Islet precursor cell (in vitro differentiated cells): Measurements from ENCODE around the gene POLR2F.

ENCODE experiments used
- DNase-seq: peaks from one replicate; pipeline ENCODE4 v3.0.0-alpha.2; 2018

POLR2F gene

DNA sequence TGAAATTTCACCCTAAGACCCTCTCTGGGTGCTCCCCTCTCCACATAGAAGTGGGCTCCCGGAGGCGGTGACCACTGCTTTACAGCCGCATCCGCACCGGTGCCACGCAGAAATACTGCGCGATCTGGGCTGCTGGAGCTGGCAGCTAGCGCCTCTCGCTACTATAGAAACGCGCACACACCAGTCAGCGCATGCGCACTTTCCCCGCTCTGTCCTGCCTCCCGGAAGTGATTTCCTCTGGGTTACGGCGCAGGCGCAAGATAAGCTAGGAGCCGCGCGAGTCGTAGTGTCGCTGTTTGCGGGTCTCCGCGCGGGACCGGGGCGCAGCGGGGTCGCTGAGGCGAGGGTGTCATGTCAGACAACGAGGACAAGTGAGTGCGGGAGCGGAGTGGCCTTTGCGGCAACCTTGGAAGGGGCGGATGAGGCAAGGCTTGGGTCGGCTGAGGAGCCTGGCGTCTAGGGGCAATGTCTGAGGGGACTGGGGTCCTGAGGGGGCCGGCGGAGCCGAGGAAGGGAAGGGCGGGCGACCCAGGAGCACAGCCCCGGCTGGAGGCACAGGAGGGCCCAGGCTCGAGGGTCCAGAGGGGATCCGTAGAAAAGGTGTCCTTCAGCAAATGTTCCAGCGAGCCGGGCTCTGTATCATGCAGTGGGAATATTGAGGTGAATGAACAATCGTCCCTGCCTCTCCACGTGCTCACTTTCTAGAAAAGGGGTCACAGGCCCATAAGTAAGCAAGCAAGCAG is at the start of gene POLR2F, which contains the start of gene C22orf23:
Gene POLR2F, plus strand, starts transcription at position 263 of the 743 bp plus-strand sequence. Its CDS starts 89 bp downstream, at position 352.
Gene C22orf23, minus strand, starts transcription at position 165 of the 743 bp plus-strand sequence. CDS start 452 bp downstream, outside the sequence.
- DNase-seq = peak; percentile 97

DNA sequence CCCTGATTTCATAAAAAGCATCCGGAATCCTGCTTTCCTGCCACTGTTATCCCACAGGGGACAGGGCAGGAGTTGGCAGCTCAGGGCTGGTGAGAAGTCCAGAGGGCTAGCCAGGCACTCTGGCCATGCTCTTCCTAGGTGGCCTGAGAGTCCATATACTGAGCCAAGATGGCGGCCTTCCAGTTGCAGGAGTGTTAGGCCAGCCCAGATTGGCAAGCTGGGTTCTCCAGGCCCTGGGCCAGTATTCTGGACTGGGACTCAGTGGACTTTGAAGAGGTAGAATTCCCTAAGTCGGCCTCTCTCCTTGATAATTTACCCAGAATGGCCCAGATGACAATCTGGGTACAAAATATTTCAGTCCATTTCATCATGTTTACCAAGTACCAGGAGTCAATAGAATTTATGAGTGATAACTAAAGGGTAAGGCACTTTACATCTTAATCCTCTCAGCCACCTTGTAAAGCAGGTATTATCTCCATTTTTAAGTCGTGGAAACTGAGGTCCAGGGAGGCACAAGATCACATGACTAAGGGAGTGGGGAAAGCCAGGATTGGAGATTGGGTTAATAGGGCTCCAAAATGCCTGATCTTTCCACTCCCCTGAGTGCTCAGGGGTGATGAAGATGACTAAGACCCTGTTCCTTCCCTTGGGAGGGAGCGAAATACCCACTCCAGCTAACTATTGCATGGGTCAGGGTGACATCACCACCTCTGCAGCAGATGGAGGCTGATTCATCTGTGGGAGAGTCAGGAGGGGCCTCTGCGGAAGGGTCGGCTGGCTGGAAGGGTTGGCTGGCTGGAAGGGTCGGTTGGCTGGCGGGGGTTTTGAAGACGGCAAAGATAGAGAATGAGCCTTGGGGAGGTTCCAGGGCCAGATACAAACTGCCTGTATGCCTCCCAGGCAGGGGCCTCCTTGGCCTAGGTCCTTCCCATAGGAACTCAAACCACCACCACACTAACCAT is 48.6 kb upstream of the POLR2F start:
- DNase-seq = peak; percentile 99

DNA sequence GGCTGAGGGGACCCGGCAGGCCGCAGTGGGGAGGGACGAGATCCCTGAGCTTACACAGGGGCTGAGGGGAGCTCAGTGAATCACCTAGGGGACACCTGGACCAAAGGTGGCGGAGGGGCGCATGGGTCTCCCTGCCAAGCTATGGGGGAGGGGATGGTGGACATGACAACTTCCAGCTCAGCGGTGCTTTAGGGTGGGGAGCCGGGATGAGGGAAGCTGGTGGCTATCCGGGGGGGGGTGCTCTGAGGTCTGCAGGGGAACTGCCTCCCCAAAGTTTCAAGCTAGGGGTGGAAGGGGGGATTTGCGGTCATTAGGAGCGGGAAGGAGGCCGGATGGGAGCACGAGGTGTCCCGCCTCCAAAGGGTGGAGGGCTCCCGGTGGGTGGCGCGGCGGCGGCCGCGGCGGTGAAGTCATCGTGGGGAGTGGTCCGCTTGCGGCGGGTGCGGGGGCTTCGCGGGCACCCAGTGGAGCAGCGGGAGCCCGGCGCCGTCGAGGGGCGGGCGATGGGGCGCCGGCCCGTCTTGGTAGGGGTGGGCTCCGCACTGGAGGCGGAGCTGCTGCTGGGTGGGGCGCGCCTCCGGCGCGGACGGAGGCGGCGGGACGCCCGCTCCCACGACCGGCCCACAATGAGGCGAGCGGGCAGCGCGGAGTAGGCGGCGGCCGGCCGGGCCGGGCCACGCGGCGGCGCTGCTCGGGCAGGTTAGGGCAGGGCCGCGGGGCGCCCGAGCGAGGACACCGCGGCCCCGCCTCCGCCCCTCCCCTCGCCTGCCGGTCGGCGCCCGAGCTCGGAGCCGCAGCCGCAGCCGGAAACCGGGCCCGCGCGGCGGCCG is 47.8 kb upstream of the POLR2F start, which contains the start of gene MICALL1:
Gene MICALL1, plus strand, starts transcription at position 764 of the 830 bp plus-strand sequence. CDS start 126 bp downstream, outside the sequence.
- peak; percentile 92 for DNase-seq

DNA sequence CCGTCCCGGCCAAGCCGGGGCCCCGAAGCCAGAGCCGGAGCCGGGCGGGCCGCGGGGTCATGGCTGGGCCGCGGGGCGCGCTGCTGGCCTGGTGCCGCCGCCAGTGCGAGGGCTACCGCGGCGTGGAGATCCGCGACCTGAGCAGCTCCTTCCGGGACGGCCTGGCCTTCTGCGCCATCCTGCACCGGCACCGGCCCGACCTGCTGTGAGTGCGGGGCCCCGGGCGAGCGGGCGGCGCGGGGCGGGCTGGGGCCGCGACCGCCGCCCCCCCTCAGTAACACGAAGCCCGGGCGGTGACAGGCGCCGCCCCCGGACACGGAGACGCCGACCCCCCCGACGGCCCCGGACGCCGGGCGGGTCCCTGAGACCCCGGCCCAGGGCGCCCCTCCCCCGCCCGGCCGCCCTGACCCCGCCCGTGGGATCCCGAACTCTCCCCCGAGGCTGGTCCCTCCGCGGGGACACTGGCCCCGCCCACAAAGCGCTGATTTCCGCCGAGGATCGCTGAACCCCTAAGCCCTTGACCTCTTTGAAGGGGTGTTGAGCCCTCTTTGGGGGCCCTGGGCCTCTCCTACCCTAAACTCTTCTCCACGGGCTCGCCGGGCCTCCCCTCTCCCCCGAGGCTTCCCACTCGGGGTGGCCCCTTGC is 47.0 kb upstream of the POLR2F start:
- no peak for DNase-seq

DNA sequence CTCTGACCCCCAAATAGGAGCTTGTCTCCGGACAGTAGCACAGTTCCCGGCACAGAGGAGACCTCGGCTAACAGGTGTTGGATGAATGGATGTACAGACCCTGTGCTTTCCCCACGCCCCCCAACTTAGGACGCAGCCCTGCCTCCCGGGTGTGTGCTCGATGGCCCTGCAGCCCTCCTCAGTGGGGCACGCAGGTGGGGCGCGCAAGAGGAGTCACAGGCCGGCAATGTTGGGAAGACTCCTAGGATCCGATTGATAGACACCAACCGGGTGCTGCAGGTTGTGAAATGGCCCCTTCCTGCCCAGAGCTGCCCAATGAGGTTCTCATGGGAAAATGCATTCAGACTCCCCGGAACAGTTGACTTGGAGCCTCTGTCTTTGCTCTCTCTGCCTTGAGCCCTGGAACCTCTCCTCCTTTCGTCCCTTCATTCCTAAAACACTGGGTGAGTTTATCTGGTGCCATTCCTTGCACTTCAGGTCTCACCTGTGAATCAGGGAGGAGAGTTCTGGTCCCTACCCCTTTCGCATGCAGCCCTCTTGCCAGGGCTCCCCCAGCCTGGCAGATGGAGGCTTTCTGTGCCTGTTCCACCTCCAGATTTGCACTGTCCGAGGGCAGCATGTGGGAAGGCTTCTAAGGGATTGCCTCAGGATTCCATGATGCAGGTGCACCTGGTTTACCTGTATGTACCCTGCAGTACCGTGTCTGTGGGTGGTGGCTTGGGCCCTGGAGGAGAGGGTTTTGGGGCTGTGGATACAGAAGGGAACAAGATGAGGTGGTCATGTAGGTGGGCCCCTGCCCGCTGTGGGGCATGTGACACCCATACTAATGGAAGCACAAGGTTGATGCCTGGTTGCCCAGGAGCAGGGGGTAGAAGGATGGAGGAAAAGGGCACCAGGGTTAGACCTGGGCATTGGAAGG is 46.2 kb upstream of the POLR2F start:
- no peak for DNase-seq

DNA sequence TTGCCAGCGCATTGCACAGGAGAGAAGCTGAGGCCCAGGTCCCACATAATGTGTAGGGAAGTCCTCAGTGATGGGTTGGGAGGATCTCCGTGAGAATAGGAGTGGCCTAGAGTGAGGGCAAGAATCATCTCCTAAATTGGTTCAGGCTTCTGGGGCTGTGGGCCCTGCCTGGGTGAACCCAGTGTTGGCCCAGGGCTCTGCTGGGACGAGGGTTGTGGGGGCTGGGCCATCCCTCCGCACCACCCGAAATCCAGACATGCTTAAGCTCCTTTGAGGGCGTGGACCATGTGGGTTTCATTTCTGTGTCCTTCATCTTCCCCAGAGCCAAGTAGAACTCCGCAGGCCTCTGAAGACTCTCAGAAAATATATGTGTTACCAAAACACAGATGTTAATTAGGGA is 43.7 kb upstream of the POLR2F start:
- DNase-seq = no peak

DNA sequence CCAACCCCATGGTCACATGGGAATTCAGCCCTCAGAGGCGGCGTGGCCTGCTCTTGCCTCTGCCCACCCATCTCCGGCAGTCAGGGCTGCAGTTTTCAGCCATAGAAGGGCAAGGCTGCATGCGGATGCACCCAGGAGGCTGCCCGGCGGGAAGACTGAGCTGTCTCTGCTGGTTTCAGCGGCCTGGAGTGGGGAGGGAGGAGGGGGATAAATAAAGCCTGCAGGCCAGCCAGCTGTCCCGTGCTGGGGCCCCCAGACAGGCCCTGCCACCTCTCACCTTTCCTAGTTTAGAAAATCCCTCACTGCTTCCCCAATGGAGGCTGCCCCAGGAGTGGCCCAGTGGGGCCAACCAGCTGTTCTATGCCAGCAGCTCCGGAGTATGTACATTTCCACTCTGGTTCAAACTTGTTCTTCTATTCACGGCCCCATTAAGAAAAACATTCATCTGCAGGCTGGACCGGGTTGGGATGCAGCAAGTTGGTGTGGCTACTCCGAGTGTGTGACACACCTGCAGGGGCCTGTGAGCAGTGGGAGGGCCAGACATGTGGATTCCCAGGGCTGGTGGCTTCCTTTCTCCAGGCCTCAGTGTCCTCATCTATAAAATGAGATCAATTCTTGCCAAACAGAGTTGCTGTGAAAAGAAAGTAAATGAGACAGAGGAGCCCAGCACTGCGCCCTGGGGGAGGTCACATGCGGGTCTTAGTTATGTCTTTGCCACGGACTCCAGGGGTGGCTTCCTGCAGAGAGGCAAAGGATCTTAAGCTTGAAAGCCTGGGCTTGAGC is 42.4 kb upstream of the POLR2F start:
- no peak for DNase-seq

DNA sequence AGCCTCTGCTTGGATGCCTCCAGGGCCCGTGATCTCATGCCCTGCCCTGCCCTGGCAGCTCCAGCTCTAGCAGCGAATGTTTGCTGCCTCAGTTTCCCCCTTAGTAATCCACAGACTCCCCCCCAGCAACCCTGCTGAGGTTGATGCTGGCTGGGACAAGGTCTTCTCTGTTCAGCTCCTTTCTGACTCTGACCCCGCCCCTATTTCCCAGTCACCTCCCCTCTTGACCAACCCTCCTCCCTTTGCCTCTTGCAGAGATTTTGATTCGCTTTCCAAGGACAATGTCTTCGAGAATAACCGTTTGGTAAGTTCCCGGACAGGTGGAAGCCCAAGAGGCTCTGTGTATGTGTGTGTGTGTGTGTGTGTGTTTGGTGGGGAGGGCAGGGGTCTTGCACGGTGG is 41.8 kb upstream of the POLR2F start:
- DNase-seq = no peak

DNA sequence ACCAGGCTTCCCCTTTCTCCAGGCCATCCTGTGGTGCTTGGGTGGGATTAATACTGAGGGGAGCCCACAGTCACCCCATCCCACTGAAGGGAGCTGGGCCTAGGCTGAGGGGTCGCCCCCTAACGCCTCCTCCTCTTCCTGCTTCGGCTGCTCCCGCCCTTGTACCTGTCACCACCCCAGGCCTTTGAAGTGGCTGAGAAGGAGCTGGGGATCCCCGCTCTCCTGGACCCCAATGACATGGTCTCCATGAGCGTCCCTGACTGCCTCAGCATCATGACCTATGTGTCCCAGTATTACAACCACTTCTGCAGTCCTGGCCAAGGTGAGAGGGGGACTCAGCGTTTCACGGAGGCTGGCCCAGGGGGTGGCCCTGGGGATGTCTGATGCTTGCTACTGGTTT is 41.3 kb upstream of the POLR2F start:
- no peak for DNase-seq

DNA sequence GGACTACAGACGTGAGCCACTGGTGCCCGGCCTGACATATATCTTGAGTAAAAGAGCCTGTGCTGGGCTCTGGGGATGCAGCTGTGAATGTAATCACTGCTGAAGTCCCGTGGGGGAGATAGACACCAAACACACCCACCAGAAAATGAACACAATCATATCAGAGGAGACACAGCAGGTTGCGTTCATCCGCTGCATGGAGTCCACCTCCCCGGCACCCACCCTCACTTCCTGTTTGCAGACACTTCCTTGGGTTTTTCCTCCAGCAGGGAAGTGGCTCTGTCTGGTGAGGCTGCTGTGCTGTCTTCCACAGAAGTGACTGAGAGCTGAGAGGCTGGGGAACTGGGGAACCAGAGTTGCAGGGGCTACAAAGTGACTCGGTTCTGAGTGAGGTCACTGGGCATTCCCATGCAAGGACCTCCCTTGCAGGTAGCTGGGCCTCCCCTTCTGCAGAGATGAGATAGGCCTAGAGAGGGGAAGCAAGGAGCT is 40.2 kb upstream of the POLR2F start:
- no peak for DNase-seq

DNA sequence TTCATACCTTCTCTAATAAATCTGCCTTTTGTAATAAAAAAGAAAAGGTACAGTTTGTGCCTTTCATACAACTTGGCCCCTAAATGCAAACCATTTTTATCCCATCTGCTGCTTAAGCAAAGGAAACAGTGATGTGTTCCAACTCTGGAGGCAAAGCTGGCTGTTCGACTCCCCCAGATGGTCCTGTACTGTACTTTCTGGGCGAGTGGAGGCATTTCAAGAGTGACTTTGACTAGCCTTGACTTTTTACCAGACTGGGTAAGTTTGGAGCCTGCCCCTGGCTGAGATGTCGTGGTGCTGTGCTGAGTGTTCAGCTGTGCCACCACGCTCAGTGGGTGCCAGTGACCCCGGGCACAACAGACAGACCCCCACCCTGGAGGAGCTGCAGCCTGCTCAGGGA is 37.2 kb upstream of the POLR2F start:
- no peak for DNase-seq

DNA sequence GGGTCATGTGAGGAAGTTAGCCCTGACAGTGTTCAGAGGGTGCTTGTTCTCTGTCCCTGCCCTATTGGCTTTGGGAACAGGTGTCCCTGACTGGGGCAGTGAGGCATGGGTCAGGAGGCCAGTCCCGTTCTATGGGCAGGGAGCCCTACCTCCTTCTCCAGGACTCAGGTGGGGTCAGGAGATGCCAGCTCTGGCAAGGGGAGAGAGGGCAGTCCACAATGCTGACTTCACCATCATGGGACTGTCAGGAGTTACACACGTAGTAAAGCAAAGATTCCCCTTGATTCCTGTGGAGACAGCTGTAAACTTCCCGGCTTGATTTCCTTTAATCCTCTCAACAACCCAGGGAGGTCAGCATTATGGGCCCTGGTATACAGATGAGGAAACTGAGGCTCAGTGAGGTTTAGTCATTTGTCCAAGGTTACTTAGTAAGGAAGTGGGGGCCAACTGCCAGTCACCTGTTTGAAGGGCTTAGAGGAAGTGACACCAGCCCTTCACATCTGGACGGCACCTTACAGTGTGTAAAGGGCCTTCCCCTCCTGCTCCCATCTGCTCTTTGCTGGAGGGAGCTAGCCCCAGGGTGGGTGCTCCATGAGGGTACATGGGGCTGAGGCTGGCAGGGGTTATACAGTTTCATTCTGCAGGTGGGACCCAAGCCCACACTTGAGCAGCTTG is 35.5 kb upstream of the POLR2F start:
- no peak for DNase-seq

DNA sequence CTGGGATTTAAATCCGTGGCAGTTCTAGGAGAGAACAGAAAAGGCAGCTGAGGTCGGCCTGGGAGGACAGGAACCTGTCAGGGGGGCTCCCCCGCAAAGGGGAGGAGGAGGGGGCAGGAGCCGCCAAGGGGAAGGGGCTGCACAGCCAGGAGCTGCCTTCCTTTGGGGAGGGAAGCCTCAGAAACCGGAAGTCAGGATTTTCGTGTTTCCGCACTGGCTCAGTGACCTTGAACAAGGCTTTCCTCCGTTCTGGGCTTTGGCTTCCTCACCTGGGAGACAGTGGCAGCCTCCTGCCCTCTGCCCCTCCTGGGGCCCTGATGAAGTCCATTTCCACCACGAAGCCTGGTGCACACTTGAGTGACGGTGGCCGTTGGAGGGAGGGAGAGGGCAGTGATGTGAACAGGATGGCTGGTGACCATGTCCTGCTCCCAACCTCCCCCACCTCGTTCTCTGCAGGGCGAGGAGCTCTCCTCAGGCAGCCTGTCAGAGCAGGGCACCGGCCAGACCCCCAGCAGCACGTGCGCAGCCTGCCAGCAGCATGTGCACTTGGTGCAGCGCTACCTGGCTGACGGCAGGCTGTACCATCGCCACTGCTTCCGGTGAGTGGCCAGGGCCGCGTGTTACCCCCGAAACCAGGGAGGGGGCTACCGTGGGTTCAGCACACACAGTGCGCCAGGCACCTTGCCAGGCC is 34.8 kb upstream of the POLR2F start:
- DNase-seq = no peak

DNA sequence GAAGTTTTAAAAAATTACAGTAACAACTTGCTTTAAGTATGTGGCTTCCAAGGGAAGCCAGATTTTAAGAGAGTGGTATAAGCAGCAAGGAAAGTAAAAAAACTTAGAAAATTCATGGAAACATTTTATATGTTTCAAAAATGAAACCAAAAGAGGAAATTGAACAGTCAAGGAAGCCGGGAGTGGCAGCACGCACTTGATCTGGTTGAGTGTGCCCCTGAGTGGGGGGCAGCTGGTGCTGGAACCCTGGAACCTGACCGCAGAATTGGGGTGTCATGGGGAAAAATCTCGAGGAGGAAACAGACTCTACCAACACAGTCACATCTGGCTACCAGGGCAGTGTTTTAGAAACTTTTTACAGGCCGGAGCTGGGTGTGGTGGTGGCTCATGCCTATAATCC is 33.4 kb upstream of the POLR2F start:
- no peak for DNase-seq

DNA sequence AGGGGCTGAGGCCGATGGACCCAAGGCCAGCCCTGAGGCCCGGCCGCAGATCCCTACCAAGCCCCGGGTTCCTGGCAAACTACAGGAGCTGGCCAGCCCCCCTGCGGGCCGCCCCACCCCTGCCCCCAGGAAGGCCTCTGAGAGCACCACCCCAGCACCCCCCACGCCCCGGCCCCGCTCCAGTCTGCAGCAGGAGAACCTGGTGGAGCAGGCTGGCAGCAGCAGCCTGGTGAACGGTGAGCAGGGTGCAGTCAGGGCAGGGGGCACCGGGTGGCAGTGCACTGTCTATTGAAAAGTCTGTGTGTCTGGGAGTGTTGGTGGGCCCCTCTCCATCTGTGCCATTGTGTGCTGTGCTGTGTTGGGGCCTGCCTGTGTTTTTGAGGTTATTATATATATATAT is 31.3 kb upstream of the POLR2F start:
- DNase-seq = no peak

DNA sequence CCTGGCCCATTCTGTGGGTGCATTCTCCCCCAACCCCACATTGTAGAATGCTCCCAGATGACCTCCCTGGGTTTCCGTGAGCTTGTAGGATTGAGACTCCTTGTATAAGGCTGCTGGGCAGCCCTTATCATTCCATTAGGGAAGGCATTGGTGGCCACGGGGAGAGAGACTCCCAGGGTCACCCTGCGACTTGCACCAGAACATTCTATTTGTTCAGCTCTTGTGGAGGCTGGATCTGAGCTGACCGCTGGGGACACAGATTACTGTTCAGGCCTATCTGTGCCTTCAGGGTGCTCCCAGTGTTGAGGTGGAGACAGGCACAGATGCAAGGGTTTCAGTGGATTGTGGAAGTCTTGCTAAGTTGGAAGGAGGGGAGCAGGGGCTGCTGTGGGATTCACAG is 29.6 kb upstream of the POLR2F start:
- DNase-seq = no peak

DNA sequence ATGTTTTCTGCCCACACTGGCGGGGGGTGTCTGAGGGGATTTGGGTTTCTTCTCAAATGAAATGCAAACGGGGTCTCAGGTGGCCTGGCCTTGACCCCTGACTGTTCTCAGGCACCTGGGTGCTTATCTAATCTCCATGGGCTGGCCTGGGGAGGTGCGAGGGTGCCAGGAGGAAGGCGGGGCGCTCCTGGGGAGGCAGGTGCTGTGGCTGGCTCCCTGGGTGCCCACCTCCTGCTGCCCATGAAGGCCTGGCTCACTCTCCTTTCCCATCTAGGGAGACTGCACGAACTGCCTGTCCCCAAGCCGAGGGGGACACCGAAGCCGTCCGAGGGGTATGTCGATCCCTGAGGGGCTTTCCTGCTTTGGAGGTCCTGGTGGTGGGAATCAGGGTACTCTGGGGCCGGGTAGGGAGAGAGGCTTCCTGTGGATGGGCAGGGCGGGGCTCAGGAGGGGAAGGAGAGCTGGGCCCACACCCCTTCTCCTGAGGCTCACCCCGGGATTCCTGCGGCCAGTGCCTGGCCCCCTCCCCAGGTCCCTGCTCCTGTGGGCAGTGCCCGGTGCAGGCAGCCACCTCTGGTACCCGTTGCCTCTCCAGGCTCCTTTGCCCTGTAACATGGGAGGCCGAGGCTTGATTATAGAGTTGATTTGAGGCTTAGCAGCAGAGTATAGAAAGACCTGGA is 29.0 kb upstream of the POLR2F start:
- no peak for DNase-seq

DNA sequence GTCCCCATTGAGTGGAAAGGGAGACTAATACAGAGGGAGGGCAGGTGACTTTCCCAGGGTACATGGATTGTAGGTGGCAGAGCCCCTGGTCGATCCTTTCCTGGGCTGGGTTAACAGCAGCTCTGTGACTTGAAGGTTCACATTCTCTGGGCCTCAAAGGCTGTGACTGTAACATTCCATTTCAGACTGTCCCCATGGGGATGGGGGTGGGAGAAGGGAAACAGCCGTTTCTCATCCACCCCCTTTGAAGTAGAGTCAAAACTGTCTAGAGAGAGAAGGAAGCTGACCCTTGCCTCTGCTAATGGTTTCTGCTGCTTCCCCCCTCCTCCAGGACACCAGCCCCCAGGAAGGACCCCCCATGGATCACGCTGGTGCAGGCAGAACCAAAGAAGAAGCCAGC is 28.2 kb upstream of the POLR2F start:
- DNase-seq = no peak
